Gastrocnemius medialis (tissue), 4 donors: ENCODE measurements around the gene YIF1A.

Experiments
- POLR2A ChIP-seq, 2 donors: fragments of 450-650 bp; IDR thresholded peaks; one replicate each; pipeline ENCODE4 v1.6.1; 2017; ENCODE audit warnings: antibody characterized with exemption in 2 of 2, mild to moderate bottlenecking in 2 of 2, moderate library complexity in 2 of 2
- TF ChIP-seq, protein P1 (sequence below), 5 experiments: fragments of 450-650 bp in 3 of 5; fragments of 200-600 bp in 2 of 5; sonication (generic) in 2 of 5; IDR thresholded peaks in 4 of 5; conservative IDR thresholded peaks in 1 of 5; 1 replicate in 4 of 5; 2 replicates in 1 of 5; pipeline ENCODE4 v1.5.1; 2016 to 2019; ENCODE audit warnings: antibody characterized with exemption in 5 of 5, mild to moderate bottlenecking in 3 of 5, moderate library complexity in 3 of 5

GRCh38 chr11:66332371-66333219 is 43.7 kb upstream of the YIF1A start:
- no peak for TF ChIP-seq POLR2A (IDR thresholded peaks at IDR 0.05)
- TF ChIP-seq, protein P1, sequence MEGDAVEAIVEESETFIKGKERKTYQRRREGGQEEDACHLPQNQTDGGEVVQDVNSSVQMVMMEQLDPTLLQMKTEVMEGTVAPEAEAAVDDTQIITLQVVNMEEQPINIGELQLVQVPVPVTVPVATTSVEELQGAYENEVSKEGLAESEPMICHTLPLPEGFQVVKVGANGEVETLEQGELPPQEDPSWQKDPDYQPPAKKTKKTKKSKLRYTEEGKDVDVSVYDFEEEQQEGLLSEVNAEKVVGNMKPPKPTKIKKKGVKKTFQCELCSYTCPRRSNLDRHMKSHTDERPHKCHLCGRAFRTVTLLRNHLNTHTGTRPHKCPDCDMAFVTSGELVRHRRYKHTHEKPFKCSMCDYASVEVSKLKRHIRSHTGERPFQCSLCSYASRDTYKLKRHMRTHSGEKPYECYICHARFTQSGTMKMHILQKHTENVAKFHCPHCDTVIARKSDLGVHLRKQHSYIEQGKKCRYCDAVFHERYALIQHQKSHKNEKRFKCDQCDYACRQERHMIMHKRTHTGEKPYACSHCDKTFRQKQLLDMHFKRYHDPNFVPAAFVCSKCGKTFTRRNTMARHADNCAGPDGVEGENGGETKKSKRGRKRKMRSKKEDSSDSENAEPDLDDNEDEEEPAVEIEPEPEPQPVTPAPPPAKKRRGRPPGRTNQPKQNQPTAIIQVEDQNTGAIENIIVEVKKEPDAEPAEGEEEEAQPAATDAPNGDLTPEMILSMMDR (IDR thresholded peaks at IDR 0.05 in 4 of 5, conservative IDR thresholded peaks at IDR 0.05 in 1 of 5) = no peak
